Endodermal cell (in vitro differentiated cells): ENCODE data around the gene MUC15. TPM values are rescaled to one million over a fixed set of nuclear protein-coding genes. Genes with fewer than 3 reads are reported as not detected.
"Not testable (repeated sequence)": the region's sequence is repeated elsewhere in the genome, so short reads cannot be mapped to it uniquely, and the experiment has no call there.

Source experiments
- DNase-seq: peaks from one replicate; pipeline ENCODE4 v3.0.0-alpha.2; 2017
- H3K27ac ChIP-seq: 2 replicates; pipeline ENCODE4 v1.5.1; 2013; ENCODE audit warnings: mild to moderate bottlenecking, low read depth, low read length, moderate library complexity
- H3K27me3 ChIP-seq: 2 replicates; pipeline ENCODE4 v1.6.1; 2013; ENCODE audit warnings: mild to moderate bottlenecking, low read length, moderate library complexity; ENCODE audit not compliant: insufficient read depth, control insufficient read depth, poor library complexity, severe bottlenecking
- H3K36me3 ChIP-seq: 2 replicates; pipeline ENCODE4 v1.7.0; 2013; ENCODE audit warnings: mild to moderate bottlenecking, low read length, moderate library complexity; ENCODE audit not compliant: control insufficient read depth, insufficient read depth
- H3K4me1 ChIP-seq: one replicate; pipeline ENCODE4 v1.7.0; 2013; ENCODE audit warnings: low read length; ENCODE audit not compliant: control insufficient read depth, insufficient read depth
- H3K4me3 ChIP-seq: 2 replicates; pipeline ENCODE4 v1.5.1; 2013; ENCODE audit warnings: mild to moderate bottlenecking, low read length, moderate library complexity
- H3K9ac ChIP-seq: 2 replicates; pipeline ENCODE4 v1.6.1; 2013; ENCODE audit warnings: mild to moderate bottlenecking, low read length, moderate library complexity; ENCODE audit not compliant: poor library complexity, severe bottlenecking; ENCODE audit errors: extremely low read depth
- H3K9me3 ChIP-seq: 2 replicates; pipeline ENCODE4 v1.6.1; 2013; ENCODE audit warnings: mild to moderate bottlenecking, low read length, moderate library complexity; ENCODE audit not compliant: control insufficient read depth
- H3K27ac Mint-ChIP-seq: 2 replicates; pipeline ENCODE4 v1.8.0; 2020; ENCODE audit warnings: mixed read lengths
- H3K27me3 Mint-ChIP-seq: 2 replicates; pipeline ENCODE4 v1.8.0; 2021; ENCODE audit warnings: mild to moderate bottlenecking, mixed read lengths; ENCODE audit not compliant: insufficient read depth
- H3K36me3 Mint-ChIP-seq: 2 replicates; pipeline ENCODE4 v1.8.0; 2020; ENCODE audit warnings: low read depth, mixed read lengths
- H3K4me1 Mint-ChIP-seq: 2 replicates; pipeline ENCODE4 v1.8.0; 2020; ENCODE audit warnings: mixed read lengths
- H3K4me3 Mint-ChIP-seq: 2 replicates; pipeline ENCODE4 v1.8.0; 2020; ENCODE audit warnings: mild to moderate bottlenecking, moderate library complexity, mixed read lengths
- H3K9me3 Mint-ChIP-seq: 2 replicates; pipeline ENCODE4 v1.8.0; 2020; ENCODE audit warnings: mild to moderate bottlenecking, mixed read lengths
- WGBS, 2 experiments: methylation state at CpG; one replicate each; pipeline versions ENCODE4 v1.1.5 to v1.1.7; 2013; ENCODE audit warnings: missing lambda C conversion rate in 2 of 2, mixed read lengths in 1 of 2; ENCODE audit not compliant: insufficient coverage in 1 of 2, insufficient read length in 1 of 2; 5-methylcytosine and 5-hydroxymethylcytosine counted together
- total RNA-seq, 2 donors: library from RNA; stranded (reverse); fragmentation: NEBNext Ultra II Directional in 1 of 2; extraction: Animal tissue kit (Norgen Biotek cat#: 25700) in 1 of 2; gene quantifications; 2 replicates in 1 of 2; 3 replicates in 1 of 2; pipeline ENCODE4 v1.2.1, GENCODE V29; 2021
- TF ChIP-seq, protein P1 (sequence below): fragments of 200-600 bp; sonication (generic); conservative IDR thresholded peaks from 2 replicates; pipeline ENCODE4 v1.5.0; 2021; ENCODE audit warnings: antibody characterized with exemption, mild to moderate bottlenecking

The MUC15 gene
- total RNA-seq, 2 donors from 2014 or later, result not detected

DNA sequence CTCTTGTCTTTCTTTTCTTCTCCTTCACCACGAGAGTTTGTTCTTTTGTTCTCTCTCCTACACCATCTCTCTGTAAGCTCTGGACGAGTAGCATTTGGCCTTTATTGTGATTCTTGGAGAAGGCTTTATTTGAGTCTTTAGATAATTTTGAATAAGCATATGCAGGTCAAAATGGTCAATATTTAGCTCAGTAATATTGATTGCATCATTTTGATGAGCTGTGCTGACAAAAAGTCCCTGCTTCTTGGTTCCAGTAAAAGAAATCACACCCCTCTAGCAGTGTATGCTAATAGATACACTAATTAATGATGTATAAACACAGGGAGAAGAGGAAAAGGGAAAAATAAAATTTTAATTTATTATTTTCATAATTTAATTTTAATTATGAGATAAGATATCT is 25.8 kb upstream of the MUC15 start:
- TF ChIP-seq, protein P1, sequence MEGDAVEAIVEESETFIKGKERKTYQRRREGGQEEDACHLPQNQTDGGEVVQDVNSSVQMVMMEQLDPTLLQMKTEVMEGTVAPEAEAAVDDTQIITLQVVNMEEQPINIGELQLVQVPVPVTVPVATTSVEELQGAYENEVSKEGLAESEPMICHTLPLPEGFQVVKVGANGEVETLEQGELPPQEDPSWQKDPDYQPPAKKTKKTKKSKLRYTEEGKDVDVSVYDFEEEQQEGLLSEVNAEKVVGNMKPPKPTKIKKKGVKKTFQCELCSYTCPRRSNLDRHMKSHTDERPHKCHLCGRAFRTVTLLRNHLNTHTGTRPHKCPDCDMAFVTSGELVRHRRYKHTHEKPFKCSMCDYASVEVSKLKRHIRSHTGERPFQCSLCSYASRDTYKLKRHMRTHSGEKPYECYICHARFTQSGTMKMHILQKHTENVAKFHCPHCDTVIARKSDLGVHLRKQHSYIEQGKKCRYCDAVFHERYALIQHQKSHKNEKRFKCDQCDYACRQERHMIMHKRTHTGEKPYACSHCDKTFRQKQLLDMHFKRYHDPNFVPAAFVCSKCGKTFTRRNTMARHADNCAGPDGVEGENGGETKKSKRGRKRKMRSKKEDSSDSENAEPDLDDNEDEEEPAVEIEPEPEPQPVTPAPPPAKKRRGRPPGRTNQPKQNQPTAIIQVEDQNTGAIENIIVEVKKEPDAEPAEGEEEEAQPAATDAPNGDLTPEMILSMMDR, result no peak
- Mint-ChIP-seq H3K36me3 (no peaks in the 10 kb centered on the region), H3K4me3 (no peak overlapping the region), H3K9me3 (no peaks in the 10 kb centered on the region), H3K27me3 (no peaks in the 10 kb centered on the region), H3K27ac (no peak overlapping the region), H3K4me1 (peaks cover 18% of the 10 kb centered on the region)
- no peak overlapping the region for H3K27ac ChIP-seq
- WGBS, 2 experiments, result 100% methylated on average over 2 of the region's 2 CpGs; no CpG with 5 or more reads in 1 of the 2 experiments
- H3K27me3 ChIP-seq, result no peaks in the 10 kb centered on the region
- H3K4me3 ChIP-seq, result no peak overlapping the region
- no peaks in the 10 kb centered on the region for H3K4me1 ChIP-seq
- H3K9me3 ChIP-seq, result no peaks in the 10 kb centered on the region
- no peak for DNase-seq
- H3K36me3 ChIP-seq, result no peaks in the 10 kb centered on the region
- H3K9ac ChIP-seq, result no peak overlapping the region

DNA sequence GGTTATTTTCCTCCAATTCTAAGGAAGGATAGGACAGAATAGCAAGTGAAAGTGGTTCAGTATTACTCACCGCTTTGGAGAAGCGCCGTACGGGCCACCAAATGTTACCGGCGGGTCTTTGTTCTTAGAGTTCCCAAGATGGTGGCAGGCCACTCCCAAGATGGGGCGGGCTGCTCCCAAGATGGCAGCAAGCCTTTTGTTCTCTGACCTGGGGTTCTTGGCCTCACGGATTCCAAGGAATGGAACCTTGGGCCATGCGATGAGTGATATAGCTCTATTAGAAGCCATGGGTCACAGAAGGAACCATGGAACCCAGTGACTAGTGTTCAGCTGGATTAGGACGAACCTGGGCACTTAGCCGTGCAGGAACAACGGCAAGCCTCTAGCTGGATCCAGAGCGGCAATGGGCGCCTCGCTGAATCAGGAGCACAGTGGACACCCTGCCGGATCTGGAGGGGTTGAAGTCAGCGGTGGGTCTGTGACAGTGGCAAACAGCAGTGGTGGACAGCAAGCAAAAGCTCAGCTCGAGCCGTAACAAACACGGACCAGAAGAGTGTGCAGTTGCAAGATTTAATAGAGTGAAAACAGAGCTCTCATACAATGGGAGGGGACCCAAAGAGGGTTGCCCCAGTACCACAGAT is 25.1 kb upstream of the MUC15 start:
- H3K27ac ChIP-seq, H3K4me1 ChIP-seq: not testable (repeated sequence)

DNA sequence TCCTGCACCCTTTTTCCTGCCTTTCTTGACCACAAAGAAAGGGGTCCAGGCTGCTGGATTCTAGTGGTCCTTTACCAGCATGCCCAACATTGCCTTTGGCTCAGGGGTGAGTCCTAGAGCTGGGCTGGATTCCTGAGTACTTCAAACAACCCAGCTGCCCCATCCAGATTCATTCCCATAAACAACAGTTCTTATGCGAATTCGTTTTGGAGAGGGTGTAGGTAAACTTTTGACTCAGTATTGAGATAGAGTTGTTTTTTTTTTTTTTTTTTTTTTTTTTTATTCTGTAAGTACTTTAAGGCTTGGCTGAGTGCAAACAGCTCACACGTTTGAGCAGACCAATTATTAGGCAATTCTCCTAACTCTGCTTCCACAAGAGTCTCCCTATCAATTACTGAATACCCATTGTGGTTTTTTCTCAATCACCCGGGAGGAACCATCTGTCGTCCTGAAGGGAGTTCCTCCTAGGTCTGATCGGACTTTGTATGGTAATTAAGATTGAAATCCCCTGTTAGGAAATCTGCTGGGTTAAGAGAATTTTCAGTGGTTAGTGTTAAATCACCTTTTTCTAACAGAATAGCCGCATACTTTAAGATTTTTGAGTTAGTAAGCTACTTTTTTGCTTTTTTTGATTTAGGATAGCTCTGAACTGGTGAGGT is 23.3 kb upstream of the MUC15 start:
- not testable (repeated sequence) for H3K9me3 ChIP-seq, H3K36me3 Mint-ChIP-seq, H3K27ac ChIP-seq, H3K27me3 Mint-ChIP-seq, DNase-seq, H3K27me3 ChIP-seq, H3K4me1 ChIP-seq, H3K4me3 ChIP-seq, H3K36me3 ChIP-seq, H3K9ac ChIP-seq, H3K4me3 Mint-ChIP-seq, H3K9me3 Mint-ChIP-seq
- 75 to 100% methylated on average over 1 to 5 of the region's 7 CpGs for WGBS, 2 experiments
- H3K27ac Mint-ChIP-seq, result peak overlapping the region; percentile 10
- H3K4me1 Mint-ChIP-seq, result peaks cover 18% of the 10 kb centered on the region

More for the DNA sequence above, 25.1 kb upstream of the MUC15 start:
- not testable (repeated sequence) for H3K4me3 ChIP-seq, H3K4me3 Mint-ChIP-seq, H3K27ac Mint-ChIP-seq, H3K9me3 Mint-ChIP-seq, H3K9me3 ChIP-seq, DNase-seq, H3K27me3 ChIP-seq, H3K36me3 ChIP-seq, H3K9ac ChIP-seq, H3K36me3 Mint-ChIP-seq, H3K27me3 Mint-ChIP-seq
- WGBS, 2 experiments, result 96 to 99% methylated on average over 16 to 20 of the region's 20 CpGs
- H3K4me1 Mint-ChIP-seq, result peaks cover 18% of the 10 kb centered on the region

DNA sequence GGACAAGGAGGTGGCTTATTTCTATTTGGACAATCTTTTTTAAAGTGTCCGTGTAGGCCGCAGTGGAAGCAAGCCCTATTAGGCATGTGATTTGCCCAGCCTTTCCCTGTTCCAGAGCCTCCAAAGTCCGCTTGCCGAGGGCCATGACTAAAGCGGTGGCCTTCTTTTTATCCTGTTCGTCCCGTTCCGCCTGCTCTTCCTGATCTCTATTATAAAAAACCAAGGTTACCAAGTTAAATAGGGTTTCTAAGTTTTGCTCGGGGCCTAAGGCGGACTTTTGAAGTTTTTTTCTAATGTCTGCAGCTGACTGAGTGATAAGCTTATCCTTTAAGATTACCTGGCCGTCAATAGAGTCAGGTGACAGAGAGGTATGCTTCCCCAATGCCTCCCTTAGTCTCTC is 21.6 kb upstream of the MUC15 start:
- H3K27ac ChIP-seq, result no peak overlapping the region
- no peaks in the 10 kb centered on the region for H3K27me3 Mint-ChIP-seq
- TF ChIP-seq, protein P1, result no peak
- peaks cover 18% of the 10 kb centered on the region for H3K4me1 Mint-ChIP-seq
- no peaks in the 10 kb centered on the region for H3K9me3 Mint-ChIP-seq
- H3K9me3 ChIP-seq, result no peaks in the 10 kb centered on the region
- H3K27me3 ChIP-seq, result no peaks in the 10 kb centered on the region
- H3K27ac Mint-ChIP-seq, result no peak overlapping the region
- H3K9ac ChIP-seq, result no peak overlapping the region
- DNase-seq, result no peak
- H3K36me3 Mint-ChIP-seq, result no peaks in the 10 kb centered on the region
- no peaks in the 10 kb centered on the region for H3K4me1 ChIP-seq
- 91 to 96% methylated on average over 7 to 11 of the region's 11 CpGs for WGBS, 2 experiments
- no peaks in the 10 kb centered on the region for H3K36me3 ChIP-seq
- H3K4me3 ChIP-seq, result no peak overlapping the region
- H3K4me3 Mint-ChIP-seq, result no peak overlapping the region
